Kidney epithelial cell (primary cell): ENCODE results near the gene RPS17. TPM values are rescaled to one million over a fixed set of nuclear protein-coding genes. Genes with fewer than 3 reads are reported as not detected.

Source experiments
- DNase-seq: peaks from one replicate; pipeline ENCODE4 v3.0.0-alpha.2; 2010; ENCODE audit warnings: low read depth
- H3K27me3 ChIP-seq: 2 replicates; pipeline ENCODE4 v1.6.0; 2011; ENCODE audit warnings: low read length; ENCODE audit not compliant: control insufficient read depth, insufficient read depth
- H3K36me3 ChIP-seq: 2 replicates; pipeline ENCODE4 v1.5.1; 2011; ENCODE audit warnings: low read length; ENCODE audit not compliant: control insufficient read depth, insufficient read depth
- H3K4me3 ChIP-seq: 2 replicates; pipeline ENCODE4 v1.5.1; 2011; ENCODE audit warnings: low read depth, mild to moderate bottlenecking, control low read depth, low read length
- total RNA-seq: library from RNA; depleted of rRNA; stranded (reverse); fragments of >200 nt; gene quantifications from 2 replicates; pipeline ENCODE4 v1.2.3, GENCODE V29; 2015
- TF ChIP-seq, protein P1 (sequence below): IDR thresholded peaks from 2 replicates; pipeline ENCODE4 v1.5.1; 2011; ENCODE audit warnings: mild to moderate bottlenecking, moderate library complexity, low read length, control low read depth, inconsistent platforms; ENCODE audit not compliant: insufficient read depth, poor library complexity, severe bottlenecking

RPS17 gene
- total RNA-seq, 1 donor from 2014 or later: 5,590 TPM

DNA sequence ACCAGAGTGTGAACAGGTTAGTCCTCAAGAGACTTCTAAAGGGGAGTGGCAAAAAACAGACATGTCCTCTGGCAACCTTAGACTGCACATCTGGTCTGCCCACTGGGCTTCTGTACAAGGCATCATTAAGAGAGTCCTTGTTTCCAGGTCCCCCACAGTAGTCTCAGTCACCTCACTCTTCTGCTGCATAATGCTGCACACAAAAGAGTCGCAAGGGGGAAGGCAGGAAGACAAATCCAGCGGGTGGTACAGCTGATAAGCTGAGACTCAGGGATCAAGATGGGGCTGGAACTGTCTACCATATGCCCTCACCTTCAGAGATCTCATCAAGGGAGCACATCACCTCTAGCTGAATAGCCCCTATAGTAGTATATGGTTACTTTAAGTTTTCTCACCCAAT, 27.4 kb upstream of the RPS17 start:
- H3K4me3 ChIP-seq: no peak overlapping the region
- no peaks in the 10 kb centered on the region for H3K36me3 ChIP-seq
- TF ChIP-seq, protein P1, sequence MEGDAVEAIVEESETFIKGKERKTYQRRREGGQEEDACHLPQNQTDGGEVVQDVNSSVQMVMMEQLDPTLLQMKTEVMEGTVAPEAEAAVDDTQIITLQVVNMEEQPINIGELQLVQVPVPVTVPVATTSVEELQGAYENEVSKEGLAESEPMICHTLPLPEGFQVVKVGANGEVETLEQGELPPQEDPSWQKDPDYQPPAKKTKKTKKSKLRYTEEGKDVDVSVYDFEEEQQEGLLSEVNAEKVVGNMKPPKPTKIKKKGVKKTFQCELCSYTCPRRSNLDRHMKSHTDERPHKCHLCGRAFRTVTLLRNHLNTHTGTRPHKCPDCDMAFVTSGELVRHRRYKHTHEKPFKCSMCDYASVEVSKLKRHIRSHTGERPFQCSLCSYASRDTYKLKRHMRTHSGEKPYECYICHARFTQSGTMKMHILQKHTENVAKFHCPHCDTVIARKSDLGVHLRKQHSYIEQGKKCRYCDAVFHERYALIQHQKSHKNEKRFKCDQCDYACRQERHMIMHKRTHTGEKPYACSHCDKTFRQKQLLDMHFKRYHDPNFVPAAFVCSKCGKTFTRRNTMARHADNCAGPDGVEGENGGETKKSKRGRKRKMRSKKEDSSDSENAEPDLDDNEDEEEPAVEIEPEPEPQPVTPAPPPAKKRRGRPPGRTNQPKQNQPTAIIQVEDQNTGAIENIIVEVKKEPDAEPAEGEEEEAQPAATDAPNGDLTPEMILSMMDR: no peak
- DNase-seq: no peak
- peaks cover 2% of the 10 kb centered on the region for H3K27me3 ChIP-seq

DNA sequence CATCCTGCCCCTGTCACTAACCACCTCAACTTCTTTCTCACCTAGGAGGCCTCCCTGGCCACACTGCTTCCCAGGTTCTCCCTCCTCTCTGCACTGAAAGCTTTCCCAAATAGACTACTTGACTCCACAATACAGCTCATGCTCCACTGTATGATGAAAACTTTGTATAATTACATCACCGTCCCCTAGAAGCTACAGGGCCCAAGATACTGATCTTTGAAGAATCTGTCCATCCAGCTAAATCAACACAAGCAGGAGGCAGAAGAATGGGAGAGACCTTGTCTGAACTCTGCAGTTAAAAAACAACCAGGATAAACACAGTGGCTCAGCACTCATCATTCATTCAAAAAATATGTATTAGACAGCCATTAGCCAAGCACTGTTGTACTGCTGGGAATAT, 26.4 kb upstream of the RPS17 start:
- TF ChIP-seq, protein P1: no peak

DNA sequence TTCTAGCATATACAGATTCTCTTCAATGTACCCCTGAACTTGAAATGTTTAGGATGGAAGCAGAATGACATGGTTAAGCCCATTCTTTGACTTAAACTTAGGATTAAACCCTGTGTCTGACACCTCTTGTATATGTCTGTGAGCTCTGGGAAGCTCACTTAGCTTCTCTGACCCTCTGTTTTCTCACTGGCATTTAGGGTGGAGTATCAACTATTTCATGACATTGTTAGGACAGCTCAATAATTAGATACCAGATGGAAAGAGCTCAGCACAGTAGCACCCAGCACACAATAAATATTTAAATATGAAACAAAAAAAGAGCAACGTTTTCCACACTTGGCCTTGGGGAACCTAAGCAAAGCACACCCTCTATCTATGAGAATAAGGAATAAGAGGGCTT, 18.2 kb upstream of the RPS17 start:
- DNase-seq: no peak
- Histone ChIP-seq H3K4me3 (no peak overlapping the region), H3K27me3 (no peaks in the 10 kb centered on the region), H3K36me3 (no peaks in the 10 kb centered on the region)
- TF ChIP-seq, protein P1: no peak

More for the DNA sequence above, 26.4 kb upstream of the RPS17 start:
- peaks cover 2% of the 10 kb centered on the region for H3K27me3 ChIP-seq
- no peaks in the 10 kb centered on the region for H3K36me3 ChIP-seq
- no peak for DNase-seq
- no peak overlapping the region for H3K4me3 ChIP-seq

DNA sequence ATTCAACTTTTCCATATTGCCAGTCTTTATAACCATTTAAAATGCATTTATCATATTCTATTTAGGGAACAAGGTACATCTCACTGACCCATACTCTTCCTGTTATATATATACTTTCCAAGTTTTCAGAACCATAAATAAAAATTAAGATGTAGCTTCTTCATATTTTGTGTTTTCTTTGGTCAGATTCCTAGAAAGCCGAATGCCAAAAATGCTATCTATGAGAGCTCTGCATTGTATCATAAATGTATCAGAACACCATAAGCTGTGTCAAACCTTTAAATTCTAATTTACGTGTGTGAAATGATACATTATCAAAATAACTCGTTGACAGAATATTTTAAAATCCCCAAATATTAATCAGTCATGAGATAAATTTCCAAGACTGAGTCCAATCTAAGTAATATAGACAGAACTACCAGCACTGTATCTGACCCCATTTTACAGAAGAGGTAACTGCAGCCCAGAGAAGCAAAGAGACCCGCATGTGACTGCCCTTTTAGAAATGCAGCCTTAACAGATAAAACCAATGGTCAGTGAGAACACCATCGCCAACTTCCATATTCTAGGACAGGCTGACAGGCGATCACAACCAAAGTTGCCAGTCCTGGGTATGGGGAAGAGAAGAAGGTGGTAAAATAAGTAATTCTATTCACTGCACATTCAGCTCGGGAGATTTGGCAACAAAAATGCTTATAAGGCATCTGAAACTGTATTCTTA, 16.2 kb upstream of the RPS17 start:
- H3K36me3 ChIP-seq: no peaks in the 10 kb centered on the region
- TF ChIP-seq, protein P1: no peak
- H3K4me3 ChIP-seq: no peak overlapping the region
- no peaks in the 10 kb centered on the region for H3K27me3 ChIP-seq
- no peak for DNase-seq

DNA sequence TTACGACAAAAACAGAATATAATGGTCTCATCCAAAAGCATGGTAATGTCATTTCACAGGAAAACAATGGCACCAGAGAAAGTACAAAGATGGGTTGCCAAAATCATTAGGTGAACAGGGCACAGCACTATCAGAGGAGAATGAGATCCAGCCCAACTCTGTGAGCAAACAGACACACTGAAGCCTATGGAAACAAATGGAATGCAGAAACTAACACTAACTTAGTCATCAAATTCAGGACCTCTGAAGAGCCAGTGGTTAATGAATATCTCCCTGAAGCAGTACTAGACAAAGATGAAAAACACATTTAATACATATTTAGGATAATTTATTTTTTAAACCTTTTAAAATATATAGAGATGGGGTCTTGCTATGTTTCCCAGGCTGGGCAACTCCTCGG, 14.6 kb upstream of the RPS17 start:
- Histone ChIP-seq H3K27me3 (no peaks in the 10 kb centered on the region), H3K4me3 (no peak overlapping the region), H3K36me3 (no peaks in the 10 kb centered on the region)
- no peak for DNase-seq
- TF ChIP-seq, protein P1: no peak

DNA sequence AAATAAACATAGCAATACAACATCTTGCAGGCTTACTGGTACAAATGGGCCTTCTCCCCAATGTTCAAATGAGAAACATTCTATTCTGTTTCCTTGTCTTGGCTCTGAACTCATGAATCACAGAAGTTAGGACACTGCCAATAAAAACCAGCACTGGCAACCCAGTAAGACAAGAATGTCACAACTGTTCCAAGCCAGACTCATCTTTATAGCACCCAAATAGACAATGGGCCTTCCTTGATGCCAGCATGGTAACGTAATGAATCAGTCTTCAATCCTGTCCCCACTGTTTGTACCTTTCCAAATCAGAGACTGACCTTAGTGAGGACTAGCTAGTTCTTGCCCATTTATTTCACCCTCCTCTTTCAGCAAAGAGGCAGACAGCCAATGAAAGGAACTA, 14.1 kb upstream of the RPS17 start:
- Histone ChIP-seq H3K36me3 (no peaks in the 10 kb centered on the region), H3K4me3 (no peak overlapping the region), H3K27me3 (no peaks in the 10 kb centered on the region)
- DNase-seq: no peak
- TF ChIP-seq, protein P1: no peak
